Heart right ventricle (tissue), 16 donors: ENCODE measurements around the gene GRB7. TPM values are rescaled to one million over a fixed set of nuclear protein-coding genes. Genes with fewer than 3 reads are reported as not detected.

Source experiments
- ATAC-seq, 8 donors: fragments of 200-7000 bp; cut with Tn5 transposase; one replicate each; pipeline ENCODE4 v1.9.1; 2020; ENCODE audit warnings: mild to moderate bottlenecking in 8 of 8, moderate library complexity in 8 of 8, moderate number of reproducible peaks in 1 of 8
- DNase-seq, 2 donors: peaks; one replicate each; pipeline ENCODE4 v3.0.0-alpha.2; 2020
- H3K27ac ChIP-seq, 10 donors: fragments of 200-600 bp; sonication (generic) in 2 of 10; one replicate each; pipeline versions ENCODE4 v1.5.0 to v1.8.0; 2020 to 2022; ENCODE audit warnings: mild to moderate bottlenecking in 3 of 10
- H3K27me3 ChIP-seq, 7 donors: fragments of 200-600 bp; one replicate each; pipeline ENCODE4 v1.8.0; 2021 to 2022; ENCODE audit warnings: mild to moderate bottlenecking in 2 of 7
- H3K36me3 ChIP-seq, 9 donors: fragments of 200-600 bp; sonication (generic) in 1 of 9; one replicate each; pipeline versions ENCODE4 v1.5.0 to v1.8.0; 2020 to 2022; ENCODE audit warnings: mild to moderate bottlenecking in 2 of 9
- H3K4me1 ChIP-seq, 9 donors: fragments of 200-600 bp; sonication (generic) in 1 of 9; one replicate each; pipeline versions ENCODE4 v1.5.0 to v1.8.0; 2020 to 2022; ENCODE audit warnings: mild to moderate bottlenecking in 4 of 9
- H3K4me3 ChIP-seq, 10 donors: fragments of 200-600 bp; sonication (generic) in 2 of 10; one replicate each; pipeline versions ENCODE4 v1.5.0 to v1.8.0; 2020 to 2022; ENCODE audit warnings: mild to moderate bottlenecking in 7 of 10, moderate library complexity in 2 of 10
- H3K9me3 ChIP-seq, 11 donors: fragments of 200-600 bp in 10 of 11; sonication (generic) in 2 of 11; one replicate each; pipeline versions ENCODE4 v1.5.0 to v1.8.0; 2013 to 2022; ENCODE audit warnings: mild to moderate bottlenecking in 2 of 11, control low read depth in 1 of 11, moderate library complexity in 1 of 11
- WGBS, 2 donors: extraction: QIAGEN DNeasy Blood & Tissue Kit; methylation state at CpG; one replicate each; pipeline ENCODE4 v1.1.7; 2013; ENCODE audit warnings: inconsistent platforms in 1 of 2; 5-methylcytosine and 5-hydroxymethylcytosine counted together
- intact Hi-C, 10 donors: fragments of 100-400 bp; cut with DNase I; formaldehyde crosslinking; loops; one replicate each; pipeline versions ENCODE4 v1.11.1 to v1.14.2; 2022
- polyA plus RNA-seq, 2 donors: library from polyadenylated mRNA; stranded (reverse); fragments of 200-250 nt; gene quantifications; one replicate each; pipeline ENCODE4 v1.2.3, GENCODE V29; 2013
- total RNA-seq, 10 donors: library from RNA; stranded (reverse); fragmentation: NEBNext Ultra II Directional in 3 of 10; extraction: Animal tissue kit (Norgen Biotek cat#: 25700) in 3 of 10; gene quantifications; one replicate each; pipeline versions ENCODE4 v1.2.1 to v1.2.4, GENCODE V29; 2021 to 2023
- TF ChIP-seq, protein P1 (sequence below), 9 donors: fragments of 200-600 bp; sonication (generic) in 2 of 9; IDR thresholded peaks; one replicate each; pipeline versions ENCODE4 v1.5.0 to v1.8.0; 2021 to 2022; ENCODE audit warnings: antibody characterized with exemption in 9 of 9, mild to moderate bottlenecking in 5 of 9, moderate library complexity in 1 of 9
- donor health status: Arrhythmogenic right ventricular cardiomyopathy.
- donor health status: ischemic (EF 13 %, LVEDD 7.1; RV severe dilation, severe dysfunction).
- donor health status: healthy with polysubstance abuse.
- donor health status: DM: no; HTN: yes; CAD: no.
- donor health status: DM: no; HTN: no; CAD: no.
- donor health status: ischemic (EF 25% LVEDD 6.9; RV normal size, moderate dysfunction).
- donor health status: ischemic (EF 25% LVEDD 5.7; RV mildly dilated, moderate dysfunction).
- donor health status: healthy.
- donor health status: DM: yes; HTN: yes; CAD: no.
- donor health status: Ischemic cardiomyopathy.
- donor health status: ischemic (EF 35%, LVEDD 5.7; RV mildly dilated, moderate dysfunction).
- donor health status: nonischemic (EF 11% LVEDD 7.7; RV severe dilation, severe dysfunction).
- donor health status: DM: yes; HTN: yes; CAD: no.
- donor health status: PGD.
- donor health status: ischemic (EF 29% LVEDD 5.4; RV normal size, mild dysfunction).
- donor health status: nonischemic (EF 23%, LVEDD 6.1; RV moderate dilation, normal function).

Gene GRB7
- total and polyA plus RNA-seq, 12 donors, result 0.44 to 4.7 (median 1.1) TPM

DNA sequence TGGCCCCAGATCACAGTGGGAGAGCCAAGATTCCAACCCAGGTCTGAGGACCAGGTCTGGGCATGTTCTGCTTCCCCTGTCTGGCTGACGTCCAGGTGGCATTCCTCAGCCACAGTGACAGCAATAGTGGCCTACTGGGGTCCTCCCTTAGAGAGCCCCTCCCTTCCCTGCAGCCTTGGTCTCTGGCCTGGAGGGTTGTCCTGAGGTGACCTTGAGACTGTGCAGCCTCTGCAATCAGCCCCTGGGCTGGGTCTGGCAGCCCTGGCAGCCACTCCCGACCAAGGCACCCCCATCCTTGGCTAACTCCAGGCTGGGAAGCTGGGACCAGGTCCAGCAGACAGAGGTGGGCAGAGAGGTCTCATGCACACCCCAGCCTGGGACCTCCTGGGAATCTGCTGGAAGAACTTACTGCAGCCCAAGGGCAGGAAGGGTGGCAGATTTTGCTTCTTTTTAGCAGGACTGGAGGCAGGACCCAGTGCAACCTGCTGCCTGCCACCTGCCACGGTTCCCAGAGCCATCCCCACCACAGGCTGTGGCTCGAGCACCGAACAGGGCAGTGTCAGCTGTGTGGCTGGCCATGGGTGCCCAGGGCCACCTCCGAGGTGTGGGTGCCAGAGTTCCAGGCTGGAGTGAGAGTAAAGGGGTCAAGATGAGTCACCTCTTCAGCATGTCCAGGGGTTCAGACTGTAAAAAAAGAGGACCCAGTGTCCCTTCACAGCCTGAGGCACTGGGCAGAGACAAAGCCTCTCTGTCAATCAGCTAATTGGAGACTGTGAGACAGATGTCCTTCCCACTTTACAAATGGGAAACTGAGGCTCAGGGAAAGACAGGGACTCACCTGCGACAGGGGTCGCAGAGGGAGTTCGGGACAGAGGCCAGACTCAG, 12.6 kb downstream of the GRB7 start:
- H3K27ac ChIP-seq, result peak overlapping the region in 6 of 10 donors; percentile 0 to 72 (median 52)
- H3K9me3 ChIP-seq, result no peaks in the 10 kb centered on the region
- intact Hi-C loops, result loop anchor here in 8 of 10 donors (5.0 to 10.0 kb wide), 7 partner anchors 83 to 206 kb away; partner anchors contain the start of genes STARD3 (in 2 of the 8), PNMT (in 1 of the 8) and TCAP (in 1 of the 8)
- H3K4me3 ChIP-seq, result no peak overlapping the region
- peaks cover 4 to 39% (median 22%) of the 10 kb centered on the region in 9 donors for H3K4me1 ChIP-seq
- H3K36me3 ChIP-seq, result no peaks in the 10 kb centered on the region
- peak; percentile 46 to 63 for DNase-seq
- TF ChIP-seq, protein P1, sequence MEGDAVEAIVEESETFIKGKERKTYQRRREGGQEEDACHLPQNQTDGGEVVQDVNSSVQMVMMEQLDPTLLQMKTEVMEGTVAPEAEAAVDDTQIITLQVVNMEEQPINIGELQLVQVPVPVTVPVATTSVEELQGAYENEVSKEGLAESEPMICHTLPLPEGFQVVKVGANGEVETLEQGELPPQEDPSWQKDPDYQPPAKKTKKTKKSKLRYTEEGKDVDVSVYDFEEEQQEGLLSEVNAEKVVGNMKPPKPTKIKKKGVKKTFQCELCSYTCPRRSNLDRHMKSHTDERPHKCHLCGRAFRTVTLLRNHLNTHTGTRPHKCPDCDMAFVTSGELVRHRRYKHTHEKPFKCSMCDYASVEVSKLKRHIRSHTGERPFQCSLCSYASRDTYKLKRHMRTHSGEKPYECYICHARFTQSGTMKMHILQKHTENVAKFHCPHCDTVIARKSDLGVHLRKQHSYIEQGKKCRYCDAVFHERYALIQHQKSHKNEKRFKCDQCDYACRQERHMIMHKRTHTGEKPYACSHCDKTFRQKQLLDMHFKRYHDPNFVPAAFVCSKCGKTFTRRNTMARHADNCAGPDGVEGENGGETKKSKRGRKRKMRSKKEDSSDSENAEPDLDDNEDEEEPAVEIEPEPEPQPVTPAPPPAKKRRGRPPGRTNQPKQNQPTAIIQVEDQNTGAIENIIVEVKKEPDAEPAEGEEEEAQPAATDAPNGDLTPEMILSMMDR (IDR thresholded peaks at IDR 0.05), result no peak
- 50 to 59% methylated on average over 9 of the region's 9 CpGs for WGBS, 2 donors
- H3K27me3 ChIP-seq, result no peaks in the 10 kb centered on the region
- ATAC-seq, result peak in 6 of 8 donors; percentile 2 to 69 (median 30)

DNA sequence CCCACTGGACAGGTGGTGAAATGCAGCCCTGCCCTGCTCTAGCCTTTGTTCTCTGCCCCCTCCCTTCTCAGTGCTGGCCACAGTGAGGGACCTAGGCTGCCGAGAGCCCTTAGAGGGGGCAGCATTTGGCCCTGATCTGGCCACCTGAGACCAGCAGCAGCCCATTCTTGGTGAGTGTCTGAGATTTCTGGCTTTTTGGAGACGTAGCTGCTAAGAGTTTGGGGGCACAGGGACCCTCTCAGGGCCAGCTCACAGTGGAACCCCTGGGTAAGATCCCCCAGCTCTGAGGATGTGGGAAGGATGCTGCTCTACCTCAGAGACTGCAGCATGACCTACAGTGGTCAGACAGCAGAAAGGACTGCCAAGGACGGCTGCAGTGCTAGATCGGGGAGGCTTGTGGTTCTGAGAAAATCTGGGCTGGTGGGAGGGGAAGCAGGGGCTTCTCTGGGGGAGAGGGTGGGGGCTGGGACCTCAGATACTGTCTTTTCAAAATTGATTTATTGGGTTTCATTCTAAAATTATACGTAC, 13.3 kb downstream of the GRB7 start:
- DNase-seq (no peak), ATAC-seq (no peak)
- WGBS, 2 donors, result 64 to 69% methylated on average over 5 of the region's 5 CpGs
- intact Hi-C loops, result loop anchor here in 8 of 10 donors (5.0 to 10.0 kb wide), 7 partner anchors 84 to 206 kb away; partner anchors contain the start of genes STARD3 (in 2 of the 8), PNMT (in 1 of the 8) and TCAP (in 1 of the 8)
- Histone ChIP-seq H3K36me3 (no peaks in the 10 kb centered on the region), H3K27me3 (no peaks in the 10 kb centered on the region), H3K27ac (peak overlapping the region in 1 of 10 donors; percentile 65), H3K4me1 (peaks cover 4 to 39% (median 28%) of the 10 kb centered on the region in 9 donors), H3K9me3 (no peaks in the 10 kb centered on the region), H3K4me3 (no peak overlapping the region)
- TF ChIP-seq, protein P1 (IDR thresholded peaks at IDR 0.05), result no peak

DNA sequence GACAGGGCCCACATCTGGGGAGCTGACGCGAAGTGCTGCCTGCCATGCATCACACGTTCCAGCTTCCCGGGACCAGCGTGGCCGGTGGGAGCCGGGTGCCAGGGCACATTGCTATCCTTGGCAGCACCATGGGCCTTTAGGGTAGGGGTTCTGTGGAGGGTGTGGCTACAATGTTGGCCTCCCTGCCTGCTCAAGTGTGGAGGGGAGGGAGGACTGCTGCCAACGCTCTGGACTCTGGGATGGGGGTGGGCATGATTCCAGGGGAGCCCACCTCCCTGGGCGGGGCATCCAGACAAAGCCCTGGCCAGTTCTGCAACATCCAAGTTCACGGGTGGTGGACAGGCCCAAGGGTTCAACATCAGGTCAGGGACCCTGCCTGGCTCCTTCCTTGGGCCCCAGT, 13.9 kb downstream of the GRB7 start:
- Histone ChIP-seq H3K27ac (no peak overlapping the region), H3K9me3 (no peaks in the 10 kb centered on the region), H3K4me1 (peaks cover 4 to 39% (median 31%) of the 10 kb centered on the region in 9 donors), H3K4me3 (no peak overlapping the region), H3K27me3 (no peaks in the 10 kb centered on the region), H3K36me3 (no peaks in the 10 kb centered on the region)
- WGBS, 2 donors, result 46 to 53% methylated on average over 10 of the region's 10 CpGs
- TF ChIP-seq, protein P1 (IDR thresholded peaks at IDR 0.05), result no peak
- intact Hi-C loops, result loop anchor here in 8 of 10 donors (5.0 to 10.0 kb wide), 7 partner anchors 84 to 207 kb away; partner anchors contain the start of genes STARD3 (in 2 of the 8), PNMT (in 1 of the 8) and TCAP (in 1 of the 8)
- ATAC-seq (no peak), DNase-seq (no peak)

DNA sequence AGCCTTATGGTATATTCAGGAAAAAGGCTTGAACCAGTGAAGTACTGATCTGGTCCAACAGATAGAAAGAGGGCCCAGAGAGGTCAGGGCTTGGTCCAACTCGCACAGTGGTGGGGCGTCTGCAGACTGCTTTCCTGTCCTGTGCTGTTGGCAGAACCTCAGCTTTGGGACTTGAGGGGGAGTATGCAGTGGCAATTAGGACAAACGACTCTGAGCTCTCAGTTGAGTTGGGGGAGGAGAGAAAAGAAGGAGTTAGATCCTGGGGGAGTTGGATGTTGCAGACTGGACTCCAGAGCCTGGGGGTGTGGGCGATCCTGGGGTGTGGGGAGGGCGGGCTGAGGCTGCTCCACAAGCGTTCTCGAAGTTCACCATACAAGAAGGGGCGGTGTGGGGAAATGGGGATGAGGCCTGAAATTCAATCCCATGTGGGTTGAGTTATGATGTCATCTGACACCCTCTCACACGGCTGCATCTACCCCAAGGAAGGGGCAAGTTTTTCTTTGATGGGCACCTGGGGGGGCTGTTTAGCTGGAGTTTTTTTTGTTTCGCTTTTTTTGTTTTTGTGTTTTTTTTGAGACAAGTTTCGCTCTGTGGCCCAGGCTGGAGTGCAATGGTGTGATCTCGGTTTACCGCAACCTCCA, 14.6 kb downstream of the GRB7 start:
- Histone ChIP-seq H3K27ac (no peak overlapping the region), H3K9me3 (no peaks in the 10 kb centered on the region), H3K36me3 (no peaks in the 10 kb centered on the region), H3K27me3 (no peaks in the 10 kb centered on the region), H3K4me1 (peaks cover 4 to 39% (median 32%) of the 10 kb centered on the region in 9 donors), H3K4me3 (no peak overlapping the region)
- DNase-seq (no peak), ATAC-seq (no peak)
- WGBS, 2 donors, result 77 to 81% methylated on average over 13 of the region's 13 CpGs
- TF ChIP-seq, protein P1 (IDR thresholded peaks at IDR 0.05), result no peak
- intact Hi-C loops, result loop anchor here in 8 of 10 donors (5.0 to 10.0 kb wide), 7 partner anchors 85 to 208 kb away; partner anchors contain the start of genes STARD3 (in 2 of the 8), PNMT (in 1 of the 8) and TCAP (in 1 of the 8)
